ENCODE data around the gene APOBEC3B.

GRCh38 chr22:38957808-38958650 lies 24.1 kb upstream of the APOBEC3B start:
- TF ChIP-seq CTCF (IDR thresholded peaks at IDR 0.05), result no peak
- no peak for TF ChIP-seq FOXM1 (IDR thresholded peaks at IDR 0.05; ENCODE audit: low read depth)
- TF ChIP-seq EP300 (IDR thresholded peaks at IDR 0.05; ENCODE audit: borderline replicate concordance in 1 of 2, low read depth in 1 of 2, low read length in 1 of 2), result no peak
- no peak for TF ChIP-seq SMC3 (IDR thresholded peaks at IDR 0.05; ENCODE audit: low read depth, low read length)
- TF ChIP-seq RFX5 (IDR thresholded peaks at IDR 0.05; ENCODE audit: low read length), result no peak
- no peak for TF ChIP-seq EZH2phosphoT487 (IDR thresholded peaks at IDR 0.05; ENCODE audit: borderline replicate concordance, low read depth)
- no peak for TF ChIP-seq YY1 (IDR thresholded peaks at IDR 0.05; ENCODE audit: low read depth)
- no peak for TF ChIP-seq TAF1 (IDR thresholded peaks at IDR 0.05; ENCODE audit: borderline replicate concordance, low read depth, low read length)
- no peak for TF ChIP-seq CHD2 (IDR thresholded peaks at IDR 0.05; ENCODE audit: low read length, partially characterized antibody)
- no peak for TF ChIP-seq MXI1 (IDR thresholded peaks at IDR 0.05; ENCODE audit: low read depth, low read length)
- no peak for TF ChIP-seq TCF12 (IDR thresholded peaks at IDR 0.05)
- TF ChIP-seq USF2 (IDR thresholded peaks at IDR 0.05; ENCODE audit: borderline replicate concordance, low read depth, low read length), result no peak
